ENCODE results near the gene ELAC1. TPM values are rescaled to one million over a fixed set of nuclear protein-coding genes. Genes with fewer than 3 reads are reported as not detected.
"Not testable (repeated sequence)": the region's sequence is repeated elsewhere in the genome, so short reads cannot be mapped to it uniquely, and the experiment has no call there.

ELAC1 gene
- total RNA-seq, 1 experiment from 2014 or later: 4.4 TPM

GRCh38 chr18:50961974-50962373, 5.9 kb upstream of the ELAC1 start:
- no peak overlapping the region for H2AFZ ChIP-seq (ENCODE audit: low read length)
- POLR2A ChIA-PET (ENCODE audit: unreplicated experiment): no interaction called here
- H3F3A ChIP-seq (ENCODE audit: low read length, unreplicated experiment): no peaks in the 10 kb centered on the region
- no peak overlapping the region for H3K4me2 ChIP-seq (ENCODE audit: low read length)
- intact Hi-C loops (cut with micrococcal nuclease): no loop called here
- DNase-seq (no peak), ATAC-seq (no peak)
- H3K9me2 ChIP-seq (replicated peaks; ENCODE audit: low read length): no peaks in the 10 kb centered on the region
- no peaks in the 10 kb centered on the region for H4K20me1 ChIP-seq (ENCODE audit: low read length)
- no peak overlapping the region for H3K27ac ChIP-seq (ENCODE audit: low read length)
- no peaks in the 10 kb centered on the region for H3K4me1 ChIP-seq (ENCODE audit: insufficient read depth, low read length)
- H3K79me2 ChIP-seq (ENCODE audit: low read length): no peaks in the 10 kb centered on the region
- BruUV-seq (replicated peaks): no TSS peak
- H3K4me3 ChIP-seq (ENCODE audit: low read length): no peak overlapping the region
- TF ChIP-seq CTCF (conservative IDR thresholded peaks at IDR 0.05; ENCODE audit: low read depth, low read length): no peak
- TF ChIP-seq EZH2 (IDR thresholded peaks at IDR 0.05; ENCODE audit: low read length, unreplicated experiment): no peak
- no peak overlapping the region for H3K9ac ChIP-seq (ENCODE audit: low read length)
- no peaks in the 10 kb centered on the region for H3K9me3 ChIP-seq (ENCODE audit: low read length)
- CTCF ChIA-PET: no interaction called here
- no peaks in the 10 kb centered on the region for H3K27me3 ChIP-seq (ENCODE audit: low read length)
- H3K36me3 ChIP-seq (ENCODE audit: low read depth, low read length): no peaks in the 10 kb centered on the region

- DNase-seq: no peak
- ChIA-PET CTCF (no interaction called here), POLR2A (ENCODE audit: unreplicated experiment) (no interaction called here)
- Histone ChIP-seq H3K9me2 (replicated peaks; ENCODE audit: low read length) (no peaks in the 10 kb centered on the region), H3K4me2 (ENCODE audit: low read length) (peak overlapping the region; percentile 87), H2AFZ (ENCODE audit: low read length) (no peak overlapping the region), H3K9ac (ENCODE audit: low read length) (no peak overlapping the region), H4K20me1 (ENCODE audit: low read length) (no peaks in the 10 kb centered on the region), H3F3A (ENCODE audit: low read length, unreplicated experiment) (no peaks in the 10 kb centered on the region), H3K27ac (ENCODE audit: low read length) (no peak overlapping the region), H3K36me3 (ENCODE audit: low read depth, low read length) (no peaks in the 10 kb centered on the region), H3K9me3 (ENCODE audit: low read length) (no peaks in the 10 kb centered on the region), H3K4me1 (ENCODE audit: insufficient read depth, low read length) (peaks cover 17% of the 10 kb centered on the region), H3K4me3 (ENCODE audit: low read length) (peak overlapping the region; percentile 78), H3K79me2 (ENCODE audit: low read length) (peaks cover 14% of the 10 kb centered on the region), H3K27me3 (ENCODE audit: low read length) (no peaks in the 10 kb centered on the region)
- BruUV-seq (replicated peaks): no TSS peak
- TF ChIP-seq EZH2phosphoT487 (IDR thresholded peaks at IDR 0.05; ENCODE audit: borderline replicate concordance, low read length): no peak
- TF ChIP-seq CTCF (conservative IDR thresholded peaks at IDR 0.05; ENCODE audit: low read depth, low read length): no peak
- no peak for TF ChIP-seq EZH2 (IDR thresholded peaks at IDR 0.05; ENCODE audit: low read length, unreplicated experiment)
- ATAC-seq: no peak
- intact Hi-C loops (cut with micrococcal nuclease): loop anchor here (5.0 kb wide), 1 partner anchor 92 kb away; the partner anchor contains the start of gene ME2
Measured at GRCh38 chr18:50969448-50969847, 1.6 kb downstream of the ELAC1 start.

- no TSS peak for BruUV-seq (replicated peaks)
- Histone ChIP-seq H3K79me2 (ENCODE audit: low read length) (peaks cover 14% of the 10 kb centered on the region), H3K36me3 (ENCODE audit: low read depth, low read length) (no peaks in the 10 kb centered on the region), H3K9ac (ENCODE audit: low read length) (no peak overlapping the region), H3K9me3 (ENCODE audit: low read length) (no peaks in the 10 kb centered on the region), H3F3A (ENCODE audit: low read length, unreplicated experiment) (no peaks in the 10 kb centered on the region), H3K4me2 (ENCODE audit: low read length) (peak overlapping the region; percentile 48; the same call in 1 of the 2 replicates), H4K20me1 (ENCODE audit: low read length) (no peaks in the 10 kb centered on the region), H3K4me3 (ENCODE audit: low read length) (no peak overlapping the region), H3K27ac (ENCODE audit: low read length) (no peak overlapping the region), H3K9me2 (replicated peaks; ENCODE audit: low read length) (no peaks in the 10 kb centered on the region), H2AFZ (ENCODE audit: low read length) (no peak overlapping the region), H3K4me1 (ENCODE audit: insufficient read depth, low read length) (peaks cover 17% of the 10 kb centered on the region), H3K27me3 (ENCODE audit: low read length) (no peaks in the 10 kb centered on the region)
- POLR2A ChIA-PET (ENCODE audit: unreplicated experiment): no interaction called here
- CTCF ChIA-PET: no interaction called here
- ATAC-seq (no peak; the same call in 1 of the 2 replicates), DNase-seq (peak; percentile 37)
- TF ChIP-seq EZH2 (IDR thresholded peaks at IDR 0.05; ENCODE audit: low read length, unreplicated experiment) (no peak), EZH2phosphoT487 (IDR thresholded peaks at IDR 0.05; ENCODE audit: borderline replicate concordance, low read length) (no peak), CTCF (conservative IDR thresholded peaks at IDR 0.05; ENCODE audit: low read depth, low read length) (no peak)
- intact Hi-C loops (cut with micrococcal nuclease): no loop called here
Measured at GRCh38 chr18:50970006-50970405, 2.2 kb downstream of the ELAC1 start.

GRCh38 chr18:50972404-50972803, 4.6 kb downstream of the ELAC1 start:
- H4K20me1 ChIP-seq (ENCODE audit: low read length); POLR2A ChIA-PET (ENCODE audit: unreplicated experiment); H3K4me2 ChIP-seq (ENCODE audit: low read length); ATAC-seq; H3K9me2 ChIP-seq (replicated peaks; ENCODE audit: low read length); H2AFZ ChIP-seq (ENCODE audit: low read length); H3K9me3 ChIP-seq (ENCODE audit: low read length); H3K27me3 ChIP-seq (ENCODE audit: low read length); CTCF ChIA-PET; DNase-seq; intact Hi-C loops (cut with micrococcal nuclease); BruUV-seq (replicated peaks); H3K9ac ChIP-seq (ENCODE audit: low read length); H3K36me3 ChIP-seq (ENCODE audit: low read depth, low read length); H3F3A ChIP-seq (ENCODE audit: low read length, unreplicated experiment); H3K4me3 ChIP-seq (ENCODE audit: low read length); H3K27ac ChIP-seq (ENCODE audit: low read length): not testable (repeated sequence)
- peaks cover 14% of the 10 kb centered on the region for H3K79me2 ChIP-seq (ENCODE audit: low read length)
- H3K4me1 ChIP-seq (ENCODE audit: insufficient read depth, low read length): peaks cover 16% of the 10 kb centered on the region

Data from PC-3 (cell line).